HEK293T (cell line): ENCODE measurements around the gene GRIA3.

Experiments used
- CTCF ChIA-PET: fragments of 350-600 bp; formaldehyde crosslinking; extraction: SDS; loops from one replicate; lab custom pipeline; 2021; ENCODE audit warnings: antibody characterized with exemption, inconsistent platforms; lab: Yijun Ruan, JAX
- POLR2A ChIA-PET: fragments of 350-600 bp; formaldehyde crosslinking; extraction: SDS; loops from one replicate; lab custom pipeline; 2020; ENCODE audit warnings: antibody characterized with exemption, inconsistent platforms; lab: Yijun Ruan, JAX
- DNase-seq: peaks from one replicate; pipeline ENCODE4 v3.0.0; 2012; ENCODE audit warnings: mixed read lengths; ENCODE audit errors: extremely low spot score
- ARNT ChIP-seq: fragments of 450-650 bp; IDR thresholded peaks from 2 replicates; pipeline ENCODE4 v1.6.1; 2017; ENCODE audit warnings: mild to moderate bottlenecking
- BHLHE40 ChIP-seq: fragments of 450-650 bp; IDR thresholded peaks from 2 replicates; pipeline ENCODE4 v1.6.1; 2016; ENCODE audit warnings: mild to moderate bottlenecking, moderate library complexity, borderline replicate concordance
- CTBP1 ChIP-seq: fragments of 450-650 bp; IDR thresholded peaks from 2 replicates; pipeline ENCODE4 v1.6.1; 2016; ENCODE audit warnings: borderline replicate concordance
- ELF4 ChIP-seq: fragments of 450-650 bp; IDR thresholded peaks from 2 replicates; pipeline ENCODE4 v1.6.1; 2017; ENCODE audit warnings: antibody characterized with exemption
- FOXA1 ChIP-seq: fragments of 450-650 bp; IDR thresholded peaks from 2 replicates; pipeline ENCODE4 v1.6.1; 2016; ENCODE audit warnings: mild to moderate bottlenecking
- FOXK2 ChIP-seq: fragments of 450-650 bp; IDR thresholded peaks from 2 replicates; pipeline ENCODE4 v1.6.1; 2016; ENCODE audit warnings: mild to moderate bottlenecking
- FOXM1 ChIP-seq: fragments of 450-650 bp; IDR thresholded peaks from 2 replicates; pipeline ENCODE4 v1.6.1; 2017; ENCODE audit warnings: mild to moderate bottlenecking, borderline replicate concordance
- HDGF ChIP-seq: fragments of 450-650 bp; IDR thresholded peaks from 2 replicates; pipeline ENCODE4 v1.6.1; 2017; ENCODE audit warnings: antibody characterized with exemption, borderline replicate concordance
- L3MBTL2 ChIP-seq: fragments of 450-650 bp; conservative IDR thresholded peaks from 2 replicates; pipeline ENCODE4 v1.6.1; 2016; ENCODE audit warnings: mild to moderate bottlenecking
- LEF1 ChIP-seq: fragments of 450-650 bp; IDR thresholded peaks from 2 replicates; pipeline ENCODE4 v1.6.1; 2017; ENCODE audit warnings: mild to moderate bottlenecking, borderline replicate concordance
- NFRKB ChIP-seq: fragments of 450-650 bp; IDR thresholded peaks from 2 replicates; pipeline ENCODE4 v1.6.1; 2016; ENCODE audit warnings: mild to moderate bottlenecking, moderate library complexity
- SP1 ChIP-seq: fragments of 450-650 bp; IDR thresholded peaks from 2 replicates; pipeline ENCODE4 v1.6.1; 2017
- SUZ12 ChIP-seq: fragments of 450-650 bp; IDR thresholded peaks from 2 replicates; pipeline ENCODE4 v1.6.1; 2016; ENCODE audit warnings: mild to moderate bottlenecking
- TARDBP ChIP-seq: fragments of 450-650 bp; IDR thresholded peaks from 2 replicates; pipeline ENCODE4 v1.6.1; 2016
- ZNF384 ChIP-seq: fragments of 450-650 bp; IDR thresholded peaks from 2 replicates; pipeline ENCODE4 v1.6.1; 2016
- TF ChIP-seq, protein P1 (sequence below): fragments of 450-650 bp; IDR thresholded peaks from 2 replicates; pipeline ENCODE4 v1.6.1; 2016

The GRIA3 gene

DNA sequence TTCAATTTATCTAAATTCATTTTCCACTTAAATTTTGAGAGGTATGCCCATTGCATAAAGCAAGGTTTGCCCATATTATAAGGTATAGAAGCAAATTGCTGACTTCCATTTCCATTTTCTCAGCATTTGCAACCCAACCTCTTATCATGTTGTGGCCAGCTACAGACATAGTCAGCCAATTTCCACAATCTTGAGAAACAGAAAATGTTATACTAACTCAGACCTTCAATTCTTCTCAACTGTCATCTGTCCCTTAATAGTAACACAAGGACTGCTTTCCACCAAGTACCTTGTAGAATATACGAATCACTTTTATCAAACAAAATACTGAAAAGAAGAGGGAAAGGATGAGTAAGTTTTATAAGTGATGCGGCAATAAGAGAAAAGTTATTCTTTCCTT, 11.2 kb upstream of the GRIA3 start:
- CTCF ChIA-PET = no interaction called here
- no peak for TF ChIP-seq FOXA1
- TF ChIP-seq ELF4 = no peak
- no peak for TF ChIP-seq LEF1
- no peak for TF ChIP-seq CTBP1
- no peak for TF ChIP-seq ZNF384
- TF ChIP-seq SUZ12 = no peak
- TF ChIP-seq TARDBP = no peak
- TF ChIP-seq L3MBTL2 = no peak
- TF ChIP-seq HDGF = no peak
- TF ChIP-seq ARNT = no peak
- POLR2A ChIA-PET = no interaction called here
- DNase-seq = no peak

DNA sequence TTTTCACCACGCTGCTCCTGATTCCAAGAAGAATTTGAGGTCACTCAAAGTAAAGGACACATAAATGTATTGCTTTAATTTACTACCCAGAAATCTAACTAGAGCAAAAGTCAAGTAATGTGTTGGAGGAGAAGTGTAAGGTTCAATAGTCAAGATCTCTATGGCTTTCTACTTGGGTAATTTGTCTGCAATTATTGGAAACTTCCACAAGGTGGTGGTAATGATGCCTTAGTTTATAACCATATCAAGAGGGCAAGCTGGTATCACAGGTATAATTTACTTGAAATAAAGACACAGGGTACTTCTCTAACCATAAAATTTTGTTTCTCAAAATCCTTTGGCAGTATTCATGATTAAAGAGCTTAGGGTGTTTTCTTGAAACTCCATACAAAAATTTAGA, 10.2 kb upstream of the GRIA3 start:
- POLR2A ChIA-PET = no interaction called here
- TF ChIP-seq SUZ12 (no peak), FOXM1 (no peak), ELF4 (no peak), FOXA1 (no peak), TARDBP (no peak), SP1 (no peak), CTBP1 (no peak), L3MBTL2 (no peak), NFRKB (no peak), LEF1 (no peak), FOXK2 (no peak), HDGF (no peak), ZNF384 (no peak), ARNT (no peak), BHLHE40 (no peak)
- TF ChIP-seq, protein P1, sequence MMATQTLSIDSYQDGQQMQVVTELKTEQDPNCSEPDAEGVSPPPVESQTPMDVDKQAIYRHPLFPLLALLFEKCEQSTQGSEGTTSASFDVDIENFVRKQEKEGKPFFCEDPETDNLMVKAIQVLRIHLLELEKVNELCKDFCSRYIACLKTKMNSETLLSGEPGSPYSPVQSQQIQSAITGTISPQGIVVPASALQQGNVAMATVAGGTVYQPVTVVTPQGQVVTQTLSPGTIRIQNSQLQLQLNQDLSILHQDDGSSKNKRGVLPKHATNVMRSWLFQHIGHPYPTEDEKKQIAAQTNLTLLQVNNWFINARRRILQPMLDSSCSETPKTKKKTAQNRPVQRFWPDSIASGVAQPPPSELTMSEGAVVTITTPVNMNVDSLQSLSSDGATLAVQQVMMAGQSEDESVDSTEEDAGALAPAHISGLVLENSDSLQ = no peak
- no peak for DNase-seq
- CTCF ChIA-PET = no interaction called here

- ChIA-PET CTCF (no interaction called here), POLR2A (no interaction called here)
- no peak for DNase-seq
- no peak for TF ChIP-seq LEF1
- no peak for TF ChIP-seq ZNF384
- no peak for TF ChIP-seq ELF4
- TF ChIP-seq, protein P1 = no peak
Measured at GRCh38 chrX:123175366-123176122, 8.5 kb upstream of the GRIA3 start.

DNA sequence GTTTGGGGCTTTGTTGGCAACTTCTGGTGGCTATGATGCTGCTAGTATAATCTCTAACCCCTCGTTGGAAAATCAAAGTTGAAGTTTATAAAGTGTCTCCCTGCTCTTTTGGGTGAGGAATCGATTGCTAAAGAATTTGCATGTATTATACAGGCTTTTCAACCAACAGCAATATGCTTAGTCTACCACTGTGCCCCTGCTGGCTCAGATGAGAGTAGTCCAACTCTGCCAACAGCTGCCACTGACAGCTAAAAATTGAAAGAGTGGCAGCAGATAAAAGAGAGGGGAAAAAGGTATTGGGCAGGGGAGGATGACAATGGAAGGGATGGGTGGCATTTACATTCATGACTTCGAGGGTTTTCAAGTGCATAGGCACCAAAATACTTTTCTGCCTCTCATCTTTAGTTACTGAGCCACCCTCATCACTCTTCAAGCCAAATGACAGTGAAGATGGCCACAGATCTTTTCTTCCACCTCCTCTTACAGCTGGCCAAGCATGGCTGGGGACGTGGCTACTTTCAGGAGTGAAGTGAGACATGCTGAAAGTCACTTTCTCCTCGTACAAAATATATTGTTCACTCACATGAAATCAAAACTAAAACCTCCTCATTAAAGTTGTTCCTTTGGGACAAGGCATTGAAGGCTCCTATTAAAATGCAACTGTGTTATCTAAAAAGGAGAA, 2.7 kb upstream of the GRIA3 start:
- CTCF ChIA-PET = no interaction called here
- no peak for DNase-seq
- TF ChIP-seq L3MBTL2 (no peak), ZNF384 (no peak), SUZ12 (no peak), BHLHE40 (no peak), CTBP1 (no peak), ELF4 (no peak), ARNT (no peak), SP1 (no peak)
- POLR2A ChIA-PET = no interaction called here

DNA sequence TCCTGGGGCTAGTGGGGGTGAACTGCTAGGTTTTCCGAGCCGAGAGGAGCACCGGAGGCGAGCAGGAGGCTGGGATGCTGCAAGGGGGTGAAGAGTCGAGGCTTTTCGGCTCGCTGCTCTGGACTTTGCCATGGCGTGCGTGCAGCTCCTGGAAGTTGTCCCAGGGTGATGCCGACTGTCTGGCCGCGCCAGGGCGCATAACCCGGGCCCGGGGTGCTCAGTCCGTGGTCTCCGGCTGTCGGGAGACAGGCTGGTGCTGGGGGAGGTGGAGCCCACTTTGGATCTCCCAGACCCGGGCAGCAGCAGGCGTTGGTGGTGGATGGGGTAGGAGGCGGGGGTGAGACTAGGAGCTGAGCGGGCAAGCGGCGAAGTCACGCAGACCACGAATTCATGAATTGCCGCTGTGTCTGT, 793 bp downstream of the GRIA3 start:
- CTCF ChIA-PET = no interaction called here
- DNase-seq = no peak
- TF ChIP-seq FOXK2 (no peak), ARNT (no peak), NFRKB (no peak), BHLHE40 (no peak), FOXA1 (no peak), FOXM1 (no peak), SUZ12 (no peak), HDGF (no peak), ZNF384 (no peak), ELF4 (no peak), LEF1 (no peak), TARDBP (no peak), SP1 (no peak)
- TF ChIP-seq, protein P1 = no peak
- POLR2A ChIA-PET = no interaction called here

- DNase-seq = no peak
- no peak for TF ChIP-seq LEF1
- TF ChIP-seq FOXK2 = no peak
- TF ChIP-seq HDGF = no peak
- TF ChIP-seq NFRKB = no peak
- TF ChIP-seq CTBP1 = no peak
- TF ChIP-seq L3MBTL2 = no peak
- no peak for TF ChIP-seq BHLHE40
- TF ChIP-seq FOXM1 = no peak
- TF ChIP-seq TARDBP = no peak
- TF ChIP-seq, protein P1 = no peak
- TF ChIP-seq FOXA1 = no peak
- no peak for TF ChIP-seq ARNT
- TF ChIP-seq ZNF384 = no peak
- no peak for TF ChIP-seq ELF4
- CTCF ChIA-PET = no interaction called here
- POLR2A ChIA-PET = no interaction called here
Measured at GRCh38 chrX:123185721-123186120, 1.6 kb downstream of the GRIA3 start.
